Pancreas (tissue), 10 donors: ENCODE data around the gene GLYATL1. TPM values are rescaled to one million over a fixed set of nuclear protein-coding genes. Genes with fewer than 3 reads are reported as not detected.
"Not testable (repeated sequence)": the region's sequence is repeated elsewhere in the genome, so short reads cannot be mapped to it uniquely, and the experiment has no call there.

ENCODE experiments used
- ATAC-seq, 4 donors: fragments of 200-7000 bp; cut with Tn5 transposase; one replicate each; pipeline versions ENCODE4 v1.8.0 to v1.9.1; 2020; ENCODE audit warnings: mild to moderate bottlenecking in 4 of 4, moderate library complexity in 4 of 4
- DNase-seq, 6 donors: peaks; one replicate each; pipeline ENCODE4 v3.0.0-alpha.2; 2020
- FAIRE-seq: peaks from 2 replicates; lab custom pipeline; 2012; peaks lifted over from hg19 to GRCh38; lab: Jason Lieb, UNC
- H3K27ac ChIP-seq, 4 donors: fragments of 200-600 bp; sonication (generic); 1 replicate in 3 of 4; 2 replicates in 1 of 4; pipeline versions ENCODE4 v1.5.0 to v1.8.0; 2020
- H3K27me3 ChIP-seq, 4 donors: fragments of 200-600 bp; one replicate each; pipeline ENCODE4 v1.8.0; 2021
- H3K36me3 ChIP-seq, 3 donors: fragments of 200-600 bp; sonication (generic) in 1 of 3; one replicate each; pipeline versions ENCODE4 v1.5.0 to v1.8.0; 2020 to 2021
- H3K4me1 ChIP-seq, 3 donors: fragments of 200-600 bp; one replicate each; pipeline ENCODE4 v1.8.0; 2021
- H3K4me3 ChIP-seq, 4 donors: fragments of 200-600 bp; sonication (generic) in 2 of 4; one replicate each; pipeline versions ENCODE4 v1.5.0 to v1.8.0; 2020 to 2021
- H3K9me3 ChIP-seq, 4 donors: fragments of 200-600 bp; one replicate each; pipeline ENCODE4 v1.8.0; 2021
- CTCF ChIP-seq, 4 donors: fragments of 200-600 bp; sonication (generic) in 3 of 4; IDR thresholded peaks; one replicate each; pipeline versions ENCODE4 v1.5.0 to v1.8.0; 2021; ENCODE audit warnings: antibody characterized with exemption in 4 of 4
- WGBS, 2 donors: extraction: QIAGEN DNeasy Blood & Tissue Kit; methylation state at CpG; one replicate each; pipeline ENCODE4 v1.1.7; 2013; 5-methylcytosine and 5-hydroxymethylcytosine counted together
- intact Hi-C, 3 donors: fragments of 100-400 bp; cut with DNase I; formaldehyde crosslinking; loops; one replicate each; pipeline versions ENCODE4 v1.11.1 to v1.14.2; 2022
- polyA plus RNA-seq, 2 donors: library from polyadenylated mRNA; stranded (reverse); fragments of 200-250 nt; gene quantifications; one replicate each; pipeline ENCODE4 v1.2.3, GENCODE V29; 2013
- total RNA-seq, 6 donors: library from RNA; stranded (reverse); fragmentation: NEBNext Ultra II Directional in 4 of 6; extraction: Animal tissue kit (Norgen Biotek cat#: 25700) in 4 of 6; gene quantifications; one replicate each; pipeline versions ENCODE4 v1.2.1 to v1.2.4, GENCODE V29; 2021 to 2023
- donor health status: healthy with polysubstance abuse.
- donor health status: DM: no; HTN: no; CAD: no; lungs with moderate emphysema.
- donor health status: DM: no; HTN: no; CAD: no.
- donor health status: control.
- donor health status: control.
- donor health status: Bipolar disorder and iron deficiency.
- donor health status: DM: yes; HTN: yes; CAD: no.
- donor health status: DM: no; HTN: no; CAD: no.
- donor health status: DM: no; HTN: no; CAD: no.
- donor health status: DM: yes; HTN: yes; CAD: no.

The GLYATL1 gene
- total and polyA plus RNA-seq, 8 donors = 0.19 to 2.7 (median 0.47) TPM

GRCh38 chr11:58998480-58999290, 59.4 kb downstream of the GLYATL1 start:
- Histone ChIP-seq H3K27ac (peak overlapping the region in 2 of 4 donors; percentile 39 to 58), H3K4me1 (peaks cover 0 to 13% (median 8%) of the 10 kb centered on the region in 3 donors), H3K9me3 (no peaks in the 10 kb centered on the region), H3K4me3 (no peak overlapping the region), H3K27me3 (no peaks in the 10 kb centered on the region), H3K36me3 (no peaks in the 10 kb centered on the region)
- no peak for TF ChIP-seq CTCF (IDR thresholded peaks at IDR 0.05)
- intact Hi-C loops = no loop called here
- DNase-seq (peak in 2 of 6 donors; percentile 21 to 34), FAIRE-seq (no peak), ATAC-seq (peak; percentile 78 to 90 (median 86))
- 30 to 34% methylated on average over 7 of the region's 7 CpGs for WGBS, 2 donors

GRCh38 chr11:58999291-58999680, 60.0 kb downstream of the GLYATL1 start:
- no peak for TF ChIP-seq CTCF (IDR thresholded peaks at IDR 0.05)
- intact Hi-C loops = no loop called here
- peaks cover 0 to 13% (median 8%) of the 10 kb centered on the region in 3 donors for H3K4me1 ChIP-seq
- H3K36me3 ChIP-seq = no peaks in the 10 kb centered on the region
- H3K4me3 ChIP-seq = no peak overlapping the region
- 20 to 28% methylated on average over 1 of the region's 1 CpG for WGBS, 2 donors
- H3K27ac ChIP-seq = peak overlapping the region in 2 of 4 donors; percentile 39 to 58
- ATAC-seq (peak; percentile 63 to 89 (median 78)), FAIRE-seq (no peak), DNase-seq (no peak)
- H3K9me3 ChIP-seq = no peaks in the 10 kb centered on the region
- H3K27me3 ChIP-seq = no peaks in the 10 kb centered on the region

- ATAC-seq = no peak
- no peak overlapping the region for H3K4me3 ChIP-seq
Measured at GRCh38 chr11:59000003-59000402, 60.7 kb downstream of the GLYATL1 start.

GRCh38 chr11:59002006-59002405, 62.7 kb downstream of the GLYATL1 start:
- H3K36me3 ChIP-seq, H3K27me3 ChIP-seq, H3K4me3 ChIP-seq, ATAC-seq, FAIRE-seq, H3K9me3 ChIP-seq, DNase-seq, intact Hi-C loops, H3K27ac ChIP-seq: not testable (repeated sequence)
- H3K4me1 ChIP-seq = peaks cover 0 to 13% (median 8%) of the 10 kb centered on the region in 3 donors
- WGBS, 2 donors = 13 to 21% methylated on average over 2 of the region's 2 CpGs

More at GRCh38 chr11:59000003-59000402, 60.7 kb downstream of the GLYATL1 start:
- 74 to 90% methylated on average over 3 of the region's 3 CpGs for WGBS, 2 donors
- no peak for DNase-seq
- no peak for TF ChIP-seq CTCF (IDR thresholded peaks at IDR 0.05)
- H3K27me3 ChIP-seq = no peaks in the 10 kb centered on the region
- H3K4me1 ChIP-seq = peaks cover 0 to 13% (median 8%) of the 10 kb centered on the region in 3 donors
- intact Hi-C loops = no loop called here
- no peaks in the 10 kb centered on the region for H3K36me3 ChIP-seq
- no peaks in the 10 kb centered on the region for H3K9me3 ChIP-seq
- FAIRE-seq = no peak
- no peak overlapping the region for H3K27ac ChIP-seq

Other genes starting within 250 kb of the GLYATL1 start
- gene GLYAT, start 207.5 kb upstream of the GLYATL1 start, total RNA-seq = under 1 TPM in 2 of 6 donors, not detected in 4; 0.18 to 0.32 TPM
- gene GLYAT, start 207.5 kb upstream of the GLYATL1 start, polyA plus RNA-seq = not detected
- not detected for gene GLYATL2, start 94.8 kb upstream of the GLYATL1 start, total RNA-seq
- not detected for gene GLYATL2, start 94.8 kb upstream of the GLYATL1 start, polyA plus RNA-seq
- not detected for gene GLYATL1B, start 146.8 kb downstream of the GLYATL1 start, total RNA-seq
- not detected for gene GLYATL1B, start 146.8 kb downstream of the GLYATL1 start, polyA plus RNA-seq
- under 1 TPM in 5 of 6 donors, not detected in 1; 0.12 to 0.73 (median 0.20) TPM for gene FAM111B, start 167.7 kb downstream of the GLYATL1 start, total RNA-seq
- gene FAM111B, start 167.7 kb downstream of the GLYATL1 start, polyA plus RNA-seq = under 1 TPM; 0.05 to 0.15 TPM
- 10 to 100 TPM in 2 of 6 donors, 1 to 10 TPM in 4; 3.9 to 25.1 (median 8.1) TPM for gene FAM111A, start 203.4 kb downstream of the GLYATL1 start, total RNA-seq
- 10 to 100 TPM; 19.7 to 25.1 TPM for gene FAM111A, start 203.4 kb downstream of the GLYATL1 start, polyA plus RNA-seq
- 10 to 100 TPM in 2 of 6 donors, 1 to 10 TPM in 4; 5.9 to 16.3 (median 8.3) TPM for gene DTX4, start 232.6 kb downstream of the GLYATL1 start, total RNA-seq
- 10 to 100 TPM in 1 of 2 donors, 1 to 10 TPM in 1; 9.0 to 12.3 TPM for gene DTX4, start 232.6 kb downstream of the GLYATL1 start, polyA plus RNA-seq